PC-3 (cell line): ENCODE measurements around the gene OOEP.

ENCODE experiments used
- EZH2phosphoT487 ChIP-seq: fragments of 300-600 bp; sonication (generic); IDR thresholded peaks from 2 replicates; pipeline ENCODE4 v1.6.1; 2018; ENCODE audit warnings: mild to moderate bottlenecking, antibody characterized with exemption, low read length, borderline replicate concordance
- TF ChIP-seq, protein P1 (sequence below): fragments of 300-600 bp; sonication (generic); conservative IDR thresholded peaks from 2 replicates; pipeline ENCODE4 v1.5.1; 2017; ENCODE audit warnings: antibody characterized with exemption, low read depth, mild to moderate bottlenecking, low read length

DNA sequence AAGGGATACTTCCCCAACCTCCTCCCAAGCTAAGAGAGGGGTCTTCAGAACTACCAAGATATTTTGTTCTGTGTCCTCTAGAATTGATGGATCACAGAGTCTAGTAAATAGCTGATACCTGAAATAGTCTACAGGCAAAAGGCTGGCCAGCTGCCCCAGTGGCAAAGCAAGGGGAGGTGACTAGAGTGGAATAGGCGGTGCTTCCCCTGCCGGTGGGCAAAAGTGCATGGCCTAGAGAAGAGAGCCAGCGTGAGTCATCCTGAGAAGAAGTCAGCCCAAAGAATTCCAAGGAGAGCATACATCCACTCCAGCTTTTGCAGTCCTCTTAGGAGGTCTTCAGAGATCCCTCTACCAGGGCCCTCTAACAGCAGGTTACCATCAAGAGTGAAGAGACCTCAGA lies 30.4 kb downstream of the OOEP start:
- TF ChIP-seq, protein P1, sequence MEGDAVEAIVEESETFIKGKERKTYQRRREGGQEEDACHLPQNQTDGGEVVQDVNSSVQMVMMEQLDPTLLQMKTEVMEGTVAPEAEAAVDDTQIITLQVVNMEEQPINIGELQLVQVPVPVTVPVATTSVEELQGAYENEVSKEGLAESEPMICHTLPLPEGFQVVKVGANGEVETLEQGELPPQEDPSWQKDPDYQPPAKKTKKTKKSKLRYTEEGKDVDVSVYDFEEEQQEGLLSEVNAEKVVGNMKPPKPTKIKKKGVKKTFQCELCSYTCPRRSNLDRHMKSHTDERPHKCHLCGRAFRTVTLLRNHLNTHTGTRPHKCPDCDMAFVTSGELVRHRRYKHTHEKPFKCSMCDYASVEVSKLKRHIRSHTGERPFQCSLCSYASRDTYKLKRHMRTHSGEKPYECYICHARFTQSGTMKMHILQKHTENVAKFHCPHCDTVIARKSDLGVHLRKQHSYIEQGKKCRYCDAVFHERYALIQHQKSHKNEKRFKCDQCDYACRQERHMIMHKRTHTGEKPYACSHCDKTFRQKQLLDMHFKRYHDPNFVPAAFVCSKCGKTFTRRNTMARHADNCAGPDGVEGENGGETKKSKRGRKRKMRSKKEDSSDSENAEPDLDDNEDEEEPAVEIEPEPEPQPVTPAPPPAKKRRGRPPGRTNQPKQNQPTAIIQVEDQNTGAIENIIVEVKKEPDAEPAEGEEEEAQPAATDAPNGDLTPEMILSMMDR = no peak
- no peak for TF ChIP-seq EZH2phosphoT487
